DMS153 treated with DMSO at 0.1 percent for 48 hours (cell line): ENCODE data around the gene SMCO1.
"Not testable (repeated sequence)": the region's sequence is repeated elsewhere in the genome, so short reads cannot be mapped to it uniquely, and the experiment has no call there.

ENCODE experiments used
- DNase-seq: peaks from one replicate; lab custom pipeline; 2025; ENCODE audit not compliant: unreplicated experiment; lab: John Stamatoyannopoulos, UW

The SMCO1 gene

GRCh38 chr3:196523841-196524240, 8.7 kb upstream of the SMCO1 start:
- no peak for DNase-seq

- DNase-seq: not testable (repeated sequence)
These were observed 6.1 kb upstream of the SMCO1 start for GRCh38 chr3:196521291-196521690.

GRCh38 chr3:196519718-196520082, 4.6 kb upstream of the SMCO1 start:
- DNase-seq: no peak

GRCh38 chr3:196518966-196519717, 4.0 kb upstream of the SMCO1 start:
- peak; percentile 47 for DNase-seq

GRCh38 chr3:196517919-196518318, 2.8 kb upstream of the SMCO1 start:
- no peak for DNase-seq

GRCh38 chr3:196517162-196517800, 2.1 kb upstream of the SMCO1 start:
- DNase-seq: no peak

GRCh38 chr3:196514350-196514716, 813 bp downstream of the SMCO1 start:
- DNase-seq: no peak

- no peak for DNase-seq
These were observed 1.3 kb downstream of the SMCO1 start for GRCh38 chr3:196513697-196514349.

GRCh38 chr3:196511646-196512425, 3.3 kb downstream of the SMCO1 start:
- DNase-seq: not testable (repeated sequence)

GRCh38 chr3:196511108-196511507, 4.0 kb downstream of the SMCO1 start:
- not testable (repeated sequence) for DNase-seq

- no peak for DNase-seq
These were observed 8.5 kb downstream of the SMCO1 start for GRCh38 chr3:196506687-196507086.

- no peak for DNase-seq
These were observed 10.6 kb downstream of the SMCO1 start for GRCh38 chr3:196504556-196504955.

- DNase-seq: not testable (repeated sequence)
These were observed 11.1 kb downstream of the SMCO1 start for GRCh38 chr3:196504077-196504398.

GRCh38 chr3:196503196-196504076, 11.7 kb downstream of the SMCO1 start, which contains the start of gene RNF168:
Gene RNF168, minus strand, starts transcription at chr3:196503768. Its CDS starts 595 bp downstream, at chr3:196503173.
- DNase-seq: peak; percentile 88

- DNase-seq: no peak
These were observed 12.4 kb downstream of the SMCO1 start for GRCh38 chr3:196502775-196503195.

- no peak for DNase-seq
These were observed 13.7 kb downstream of the SMCO1 start for GRCh38 chr3:196501316-196502044.

- no peak for DNase-seq
These were observed 15.2 kb downstream of the SMCO1 start for GRCh38 chr3:196499807-196500524.

- no peak for DNase-seq
These were observed 16.1 kb downstream of the SMCO1 start for GRCh38 chr3:196499061-196499460.

GRCh38 chr3:196498297-196498696, 16.8 kb downstream of the SMCO1 start:
- no peak for DNase-seq
